22Rv1 (cell line): Measurements from ENCODE around the gene MBP.

Experiments used
- CTCF ChIP-seq: fragments of 450-650 bp; IDR thresholded peaks from 2 replicates; pipeline ENCODE4 v1.5.1; 2017; ENCODE audit warnings: mild to moderate bottlenecking
- ZFX ChIP-seq: fragments of 450-650 bp; IDR thresholded peaks from 2 replicates; pipeline ENCODE4 v1.6.1; 2017; ENCODE audit warnings: antibody characterized with exemption, borderline replicate concordance

DNA sequence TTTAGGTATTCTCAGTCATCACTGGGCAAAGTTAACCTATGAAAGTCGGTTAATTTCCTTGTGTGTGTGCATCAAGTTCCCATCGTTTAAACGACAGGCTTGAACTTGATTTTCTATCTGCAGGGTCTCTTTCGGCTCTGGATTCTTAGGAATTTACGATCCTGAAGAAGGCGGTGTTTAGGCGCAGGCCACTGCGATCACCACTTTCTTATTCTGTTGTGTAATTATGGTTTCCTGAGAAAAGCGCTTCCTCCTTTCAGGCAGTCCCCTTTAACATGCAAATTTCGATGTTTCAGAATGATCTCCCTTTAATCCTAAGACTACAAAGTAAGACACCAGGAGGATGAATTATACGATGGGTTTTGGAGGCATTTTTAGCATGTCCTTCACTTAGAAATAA lies 27.9 kb upstream of the MBP start:
- TF ChIP-seq CTCF, result no peak
- TF ChIP-seq ZFX, result no peak
